Measurements from ENCODE around the gene ZFHX3. TPM values are rescaled to one million over a fixed set of nuclear protein-coding genes. Genes with fewer than 3 reads are reported as not detected.

ZFHX3 gene
- total and polyA plus RNA-seq, 10 of the 15 experiments (the other 5 are each of a cell fraction or from before 2014, with no cell fraction given) = 0.68 to 8.6 (median 2.0) TPM

GRCh38 chr16:72996291-72997062 is 51.5 kb downstream of the ZFHX3 start:
- in situ Hi-C loops (cut with MboI) (no loop called here), intact Hi-C loops (cut with micrococcal nuclease; ENCODE audit: unreplicated experiment) (no loop called here)
- Histone ChIP-seq H3K4me2 (ENCODE audit: control insufficient read depth, insufficient read depth) (no peak overlapping the region), H3K79me2 (ENCODE audit: control insufficient read depth, insufficient read depth, low read length) (no peaks in the 10 kb centered on the region; the same call in 1 of the 2 replicates), H3K4me3 (no peak overlapping the region), H3K9me3 (replicated peaks; ENCODE audit: control insufficient read depth, insufficient read depth, low read length) (peaks cover 7% of the 10 kb centered on the region; the same call in 2 of the 3 replicates), H3K4me1 (ENCODE audit: control insufficient read depth, insufficient read depth, low read length) (no peaks in the 10 kb centered on the region), H3K9ac (ENCODE audit: control insufficient read depth, insufficient read depth, low read length) (no peak overlapping the region), H3K27me3 (replicated peaks in 1 of 2; ENCODE audit: control insufficient read depth in 2 of 2, insufficient read depth in 2 of 2, low read length in 1 of 2) (no peaks in the 10 kb centered on the region), H2AFZ (ENCODE audit: control insufficient read depth, low read depth, low read length) (no peak overlapping the region), H3K36me3 (ENCODE audit: control insufficient read depth in 2 of 2, insufficient read depth in 2 of 2, low read length in 1 of 2) (no peaks in the 10 kb centered on the region), H4K20me1 (ENCODE audit: control insufficient read depth, insufficient read depth) (no peaks in the 10 kb centered on the region), H3K27ac (ENCODE audit: control insufficient read depth, insufficient read depth) (no peak overlapping the region)
- POLR2A ChIA-PET = interaction anchor here (0.6 kb wide), 1 partner anchor 1103 kb away, joined by 3 read pairs; no protein-coding TSS in a partner anchor
- CTCF ChIA-PET = interaction anchor here (0.9 to 1.4 kb wide), 2 partner anchors 8 to 14 kb away, joined by 3 to 4 read pairs; no protein-coding TSS in a partner anchor
- DNase-seq (ENCODE audit: low read depth, low spot score) (no peak), FAIRE-seq (no peak), ATAC-seq (no peak)
- TF ChIP-seq ZNF592 (IDR thresholded peaks at IDR 0.05) (no peak), EED (IDR thresholded peaks at IDR 0.05; ENCODE audit: low read depth) (no peak), MYB (IDR thresholded peaks at IDR 0.05; ENCODE audit: borderline replicate concordance, low read depth, low read length) (no peak), NR2C1 (IDR thresholded peaks at IDR 0.05) (no peak), SUZ12 (IDR thresholded peaks at IDR 0.05; ENCODE audit: unreplicated experiment) (no peak), CBX3 (IDR thresholded peaks at IDR 0.05; ENCODE audit: borderline replicate concordance, low read depth) (no peak), EGR1 (IDR thresholded peaks at IDR 0.05; ENCODE audit: borderline replicate concordance in 1 of 2, low read depth in 2 of 2, low read length in 2 of 2) (no peak), E4F1 (IDR thresholded peaks at IDR 0.05; ENCODE audit: borderline replicate concordance, partially characterized antibody) (no peak), TCF12 (IDR thresholded peaks at IDR 0.05; ENCODE audit: low read depth, low read length) (no peak), POLR2AphosphoS5 (IDR thresholded peaks at IDR 0.05; ENCODE audit: low read length) (no peak), BCL11A (IDR thresholded peaks at IDR 0.05; ENCODE audit: low read depth, low read length) (no peak)
- 63% methylated on average over 11 of the region's 11 CpGs for WGBS (ENCODE audit: insufficient coverage, insufficient replicate concordance, low lambda C conversion rate, missing lambda C conversion rate)
- SMC1A ChIA-PET (ENCODE audit: uncharacterized antibody, unreplicated experiment) = interaction anchor here (1.2 kb wide), 1 partner anchor 12 kb away, joined by 3 read pairs; no protein-coding TSS in a partner anchor
- no TSS peak for BruUV-seq (replicated peaks)
- RAD21 ChIA-PET (ENCODE audit: unreplicated experiment) = no interaction called here
